Prostate gland (tissue), 2 donors: ENCODE data around the gene GMPR. TPM values are rescaled to one million over a fixed set of nuclear protein-coding genes. Genes with fewer than 3 reads are reported as not detected.

Source experiments
- DNase-seq: peaks from one replicate; pipeline ENCODE4 v3.0.0-alpha.2; 2019; ENCODE audit warnings: low spot score
- H3K27ac ChIP-seq, 2 donors: fragments of 200-600 bp; sonication (generic); 2 replicates each; pipeline ENCODE4 v1.5.1; 2017 to 2019
- H3K27me3 ChIP-seq: fragments of 200-600 bp; sonication (generic); replicated peaks from 2 replicates; pipeline ENCODE4 v1.5.1; 2019; ENCODE audit not compliant: insufficient read depth
- H3K36me3 ChIP-seq, 2 donors: fragments of 200-600 bp; sonication (generic); 1 replicate in 1 of 2; 2 replicates in 1 of 2; pipeline versions ENCODE4 v1.5.1 to v1.8.1; 2017 to 2019
- H3K4me1 ChIP-seq: fragments of 200-600 bp; sonication (generic); replicated peaks from 2 replicates; pipeline ENCODE4 v1.5.1; 2019
- H3K4me3 ChIP-seq, 2 donors: fragments of 200-600 bp; sonication (generic); 2 replicates each; pipeline ENCODE4 v1.5.1; 2017 to 2019
- H3K9me3 ChIP-seq: fragments of 200-600 bp; sonication (generic); 2 replicates; pipeline ENCODE4 v1.5.1; 2017
- CTCF ChIP-seq, 4 experiments: fragments of 200-600 bp in 2 of 4; fragments of 450-650 bp in 2 of 4; sonication (generic) in 2 of 4; IDR thresholded peaks; 1 replicate in 3 of 4; 2 replicates in 1 of 4; pipeline ENCODE4 v1.5.1; 2016 to 2019; ENCODE audit warnings: antibody characterized with exemption in 4 of 4, mild to moderate bottlenecking in 2 of 4, moderate library complexity in 2 of 4
- POLR2A ChIP-seq: fragments of 450-650 bp; IDR thresholded peaks from one replicate; pipeline ENCODE4 v1.6.1; 2016; ENCODE audit warnings: antibody characterized with exemption, mild to moderate bottlenecking
- POLR2AphosphoS5 ChIP-seq: sonication (generic); formaldehyde crosslinking; IDR thresholded peaks from one replicate; pipeline ENCODE4 v1.6.1; 2017; ENCODE audit warnings: antibody characterized with exemption
- whole genome bisulfite sequencing: methylation state at CpG from one replicate; pipeline ENCODE4 v1.1.5; 2018; 5-methylcytosine and 5-hydroxymethylcytosine counted together
- intact Hi-C: fragments of 100-400 bp; cut with DNase I; formaldehyde crosslinking; loops from one replicate; pipeline ENCODE4 v1.14.2; 2022
- total RNA-seq, 2 donors: library from RNA; depleted of rRNA; stranded (reverse); fragments of >200 nt; gene quantifications; one replicate each; pipeline ENCODE4 v1.1.0, GENCODE V29; 2016

The GMPR gene
- total RNA-seq, 2 donors from 2014 or later, result 228 to 266 TPM

- TF ChIP-seq POLR2A (no peak), POLR2AphosphoS5 (no peak), CTCF (IDR thresholded peaks at IDR 0.05) (no peak)
- 91% methylated on average over 5 of the region's 5 CpGs for WGBS
- intact Hi-C loops, result loop anchor here (5.0 kb wide), 2 partner anchors 78 to 513 kb away; partner anchors contain the start of gene MYLIP
- no peaks in the 10 kb centered on the region for H3K36me3 ChIP-seq
- H3K4me3 ChIP-seq, result no peak overlapping the region
- no peak overlapping the region for H3K27ac ChIP-seq
- no peaks in the 10 kb centered on the region for H3K27me3 ChIP-seq
- H3K4me1 ChIP-seq, result peaks cover 1% of the 10 kb centered on the region
- no peak for DNase-seq
- H3K9me3 ChIP-seq, result no peaks in the 10 kb centered on the region
These were observed 33.6 kb upstream of the GMPR start for GRCh38 chr6:16204653-16205376.

GRCh38 chr6:16205377-16206144, 32.8 kb upstream of the GMPR start:
- no peaks in the 10 kb centered on the region for H3K4me1 ChIP-seq
- WGBS, result 87% methylated on average over 4 of the region's 4 CpGs
- H3K27ac ChIP-seq, result no peak overlapping the region
- H3K4me3 ChIP-seq, result no peak overlapping the region
- no peak for DNase-seq
- intact Hi-C loops, result loop anchor here (5.0 kb wide), 2 partner anchors 78 to 513 kb away; partner anchors contain the start of gene MYLIP
- no peaks in the 10 kb centered on the region for H3K27me3 ChIP-seq
- TF ChIP-seq POLR2AphosphoS5, result no peak
- TF ChIP-seq CTCF (IDR thresholded peaks at IDR 0.05), result no peak
- H3K9me3 ChIP-seq, result no peaks in the 10 kb centered on the region
- no peaks in the 10 kb centered on the region for H3K36me3 ChIP-seq

- WGBS, result 5% methylated on average over 6 of the region's 6 CpGs
- Histone ChIP-seq H3K27ac (no peak overlapping the region), H3K9me3 (no peaks in the 10 kb centered on the region), H3K4me1 (no peaks in the 10 kb centered on the region), H3K36me3 (no peaks in the 10 kb centered on the region), H3K4me3 (no peak overlapping the region), H3K27me3 (no peaks in the 10 kb centered on the region)
- intact Hi-C loops, result loop anchor here (5.0 kb wide), 2 partner anchors 79 to 514 kb away; partner anchors contain the start of gene MYLIP
- TF ChIP-seq POLR2A (no peak), CTCF (IDR thresholded peaks at IDR 0.05) (peak; percentile 78 to 93 (median 92)), POLR2AphosphoS5 (peak; percentile 73)
- peak; percentile 64 for DNase-seq
These were observed 31.8 kb upstream of the GMPR start for GRCh38 chr6:16206595-16207037.

GRCh38 chr6:16208989-16209388, 29.4 kb upstream of the GMPR start:
- TF ChIP-seq POLR2AphosphoS5 (no peak), POLR2A (no peak), CTCF (IDR thresholded peaks at IDR 0.05) (no peak)
- H3K9me3 ChIP-seq, result no peaks in the 10 kb centered on the region
- no peaks in the 10 kb centered on the region for H3K4me1 ChIP-seq
- no peak overlapping the region for H3K4me3 ChIP-seq
- WGBS, result 75% methylated on average over 2 of the region's 2 CpGs
- DNase-seq, result no peak
- H3K36me3 ChIP-seq, result no peaks in the 10 kb centered on the region
- intact Hi-C loops, result loop anchor here (5.0 kb wide), 2 partner anchors 82 to 517 kb away; partner anchors contain the start of gene MYLIP
- H3K27ac ChIP-seq, result no peak overlapping the region
- H3K27me3 ChIP-seq, result no peaks in the 10 kb centered on the region
